Thyroid gland (tissue), 4 donors: ENCODE results near the gene EIF4B.

Experiments used
- CTCF ChIP-seq, 6 experiments: fragments of 200-600 bp in 3 of 6; fragments of 450-650 bp in 3 of 6; sonication (generic) in 3 of 6; IDR thresholded peaks; one replicate each; pipeline ENCODE4 v1.5.1; 2016 to 2019; ENCODE audit warnings: antibody characterized with exemption in 6 of 6, mild to moderate bottlenecking in 2 of 6, inconsistent platforms in 1 of 6, moderate library complexity in 1 of 6
- POLR2A ChIP-seq, 2 donors: fragments of 450-650 bp; IDR thresholded peaks; one replicate each; pipeline ENCODE4 v1.6.1; 2017; ENCODE audit warnings: antibody characterized with exemption in 2 of 2, mild to moderate bottlenecking in 2 of 2, moderate library complexity in 1 of 2

- TF ChIP-seq CTCF (IDR thresholded peaks at IDR 0.05), result no peak
- TF ChIP-seq POLR2A (IDR thresholded peaks at IDR 0.05), result no peak
These were observed 68.2 kb downstream of the EIF4B start for GRCh38 chr12:53074283-53074998.
